Measurements from ENCODE around the gene PAPPA2.
A peak's percentile ranks its signal among the peaks of the same experiment; 100 is the strongest.

Gene PAPPA2

DNA sequence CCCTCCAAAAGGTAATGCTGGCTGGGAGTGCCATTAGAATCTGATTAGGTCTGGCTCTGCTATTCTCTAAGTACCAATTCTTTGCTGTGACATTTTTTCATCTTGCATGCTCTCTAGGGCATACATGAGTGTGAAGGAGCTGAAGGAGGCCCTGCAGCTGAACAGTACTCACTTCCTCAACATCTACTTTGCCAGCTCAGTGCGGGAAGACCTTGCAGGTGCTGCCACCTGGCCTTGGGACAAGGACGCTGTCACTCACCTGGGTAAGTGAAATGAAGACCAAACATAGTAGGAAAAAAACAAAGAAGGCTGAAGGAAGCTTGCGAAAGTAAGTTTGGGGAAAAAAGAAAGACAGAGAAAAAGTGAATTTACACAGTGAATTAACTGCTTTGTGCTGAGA, 207.9 kb downstream of the PAPPA2 start:
- no peak overlapping the region for H3K27ac ChIP-seq (ENCODE audit: extremely low read depth, low read depth, low read length)
- H3K9me3 ChIP-seq (ENCODE audit: control insufficient read depth, insufficient read depth, low read depth, low read length) = no peaks in the 10 kb centered on the region
- ChIA-PET CTCF (interaction anchor here (0.8 to 1.5 kb wide), 2 partner anchors 91 to 210 kb away, joined by 3 read pairs; no protein-coding TSS in a partner anchor), POLR2A (no interaction called here)
- H3K4me3 ChIP-seq (ENCODE audit: low read depth, low read length) = no peak overlapping the region
- H3K4me1 ChIP-seq (ENCODE audit: control insufficient read depth, insufficient read depth, low read length) = no peaks in the 10 kb centered on the region
- TF ChIP-seq ZNF623 (tag by site-specific recombination; IDR thresholded peaks at IDR 0.05) (no peak), ZNF548 (tag by site-specific recombination; IDR thresholded peaks at IDR 0.05) (no peak), ZNF747 (tag by site-specific recombination; IDR thresholded peaks at IDR 0.05) (no peak), GLI4 (tag by site-specific recombination; IDR thresholded peaks at IDR 0.05) (no peak), ZNF560 (tag by site-specific recombination; IDR thresholded peaks at IDR 0.05; ENCODE audit: borderline replicate concordance) (no peak), ZNF645 (tag by site-specific recombination; IDR thresholded peaks at IDR 0.05) (no peak), ZBTB21 (tag by site-specific recombination; IDR thresholded peaks at IDR 0.05) (no peak), ZNF138 (tag by site-specific recombination; IDR thresholded peaks at IDR 0.05; ENCODE audit: borderline replicate concordance) (no peak)
- no peaks in the 10 kb centered on the region for H3K36me3 ChIP-seq (ENCODE audit: control insufficient read depth in 2 of 2, insufficient read depth in 1 of 2, low read length in 2 of 2)

- POLR2A ChIA-PET = no interaction called here
- TF ChIP-seq ZNF324 (tag by site-specific recombination; IDR thresholded peaks at IDR 0.05) = no peak
- TF ChIP-seq ZNF560 (tag by site-specific recombination; IDR thresholded peaks at IDR 0.05; ENCODE audit: borderline replicate concordance) = 0 out of 2 replicates have a peak, but pooled peaks have one; percentile 22
- peak; percentile 64; the same call in 1 of the 2 replicates for TF ChIP-seq ZNF140 (tag by site-specific recombination; IDR thresholded peaks at IDR 0.05)
- TF ChIP-seq ZNF558 (tag by site-specific recombination; IDR thresholded peaks at IDR 0.05) = 0 out of 2 replicates have a peak, but pooled peaks have one; percentile 32
- peak; percentile 65 for TF ChIP-seq ZBTB11 (tag by site-specific recombination; conservative IDR thresholded peaks at IDR 0.05; ENCODE audit: low read depth)
- peak; percentile 77; the same call in 1 of the 2 replicates for TF ChIP-seq ZNF394 (tag by site-specific recombination; IDR thresholded peaks at IDR 0.05; ENCODE audit: borderline replicate concordance)
- peak; percentile 39 for TF ChIP-seq ZNF510 (tag by site-specific recombination; IDR thresholded peaks at IDR 0.05; ENCODE audit: insufficient replicate concordance)
- peak; percentile 40; the same call in 1 of the 2 replicates for TF ChIP-seq ZNF433 (tag by site-specific recombination; IDR thresholded peaks at IDR 0.05; ENCODE audit: low read depth)
- no peak for TF ChIP-seq CTCF (tag by site-specific recombination; IDR thresholded peaks at IDR 0.05)
- peak; percentile 53 for TF ChIP-seq ZBTB8A (tag by site-specific recombination; IDR thresholded peaks at IDR 0.05)
- peak; percentile 73 for TF ChIP-seq ZNF426 (tag by site-specific recombination; IDR thresholded peaks at IDR 0.05)
- TF ChIP-seq, protein P1, sequence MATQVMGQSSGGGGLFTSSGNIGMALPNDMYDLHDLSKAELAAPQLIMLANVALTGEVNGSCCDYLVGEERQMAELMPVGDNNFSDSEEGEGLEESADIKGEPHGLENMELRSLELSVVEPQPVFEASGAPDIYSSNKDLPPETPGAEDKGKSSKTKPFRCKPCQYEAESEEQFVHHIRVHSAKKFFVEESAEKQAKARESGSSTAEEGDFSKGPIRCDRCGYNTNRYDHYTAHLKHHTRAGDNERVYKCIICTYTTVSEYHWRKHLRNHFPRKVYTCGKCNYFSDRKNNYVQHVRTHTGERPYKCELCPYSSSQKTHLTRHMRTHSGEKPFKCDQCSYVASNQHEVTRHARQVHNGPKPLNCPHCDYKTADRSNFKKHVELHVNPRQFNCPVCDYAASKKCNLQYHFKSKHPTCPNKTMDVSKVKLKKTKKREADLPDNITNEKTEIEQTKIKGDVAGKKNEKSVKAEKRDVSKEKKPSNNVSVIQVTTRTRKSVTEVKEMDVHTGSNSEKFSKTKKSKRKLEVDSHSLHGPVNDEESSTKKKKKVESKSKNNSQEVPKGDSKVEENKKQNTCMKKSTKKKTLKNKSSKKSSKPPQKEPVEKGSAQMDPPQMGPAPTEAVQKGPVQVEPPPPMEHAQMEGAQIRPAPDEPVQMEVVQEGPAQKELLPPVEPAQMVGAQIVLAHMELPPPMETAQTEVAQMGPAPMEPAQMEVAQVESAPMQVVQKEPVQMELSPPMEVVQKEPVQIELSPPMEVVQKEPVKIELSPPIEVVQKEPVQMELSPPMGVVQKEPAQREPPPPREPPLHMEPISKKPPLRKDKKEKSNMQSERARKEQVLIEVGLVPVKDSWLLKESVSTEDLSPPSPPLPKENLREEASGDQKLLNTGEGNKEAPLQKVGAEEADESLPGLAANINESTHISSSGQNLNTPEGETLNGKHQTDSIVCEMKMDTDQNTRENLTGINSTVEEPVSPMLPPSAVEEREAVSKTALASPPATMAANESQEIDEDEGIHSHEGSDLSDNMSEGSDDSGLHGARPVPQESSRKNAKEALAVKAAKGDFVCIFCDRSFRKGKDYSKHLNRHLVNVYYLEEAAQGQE (tag by site-specific recombination; IDR thresholded peaks at IDR 0.05) = peak; percentile 27; the same call in 1 of the 2 replicates
- peak; percentile 44; the same call in 1 of the 2 replicates for TF ChIP-seq ZNF623 (tag by site-specific recombination; IDR thresholded peaks at IDR 0.05)
- TF ChIP-seq ZNF555 (tag by site-specific recombination; conservative IDR thresholded peaks at IDR 0.05) = peak; percentile 82
- TF ChIP-seq YY1 (tag by site-specific recombination; IDR thresholded peaks at IDR 0.05) = no peak
- no peak for TF ChIP-seq KLF10 (tag by site-specific recombination; IDR thresholded peaks at IDR 0.05)
These were observed 220.0 kb downstream of the PAPPA2 start for GRCh38 chr1:176682830-176683535.

More at GRCh38 chr1:176682830-176683535, 220.0 kb downstream of the PAPPA2 start:
- no peaks in the 10 kb centered on the region for H3K36me3 ChIP-seq (ENCODE audit: control insufficient read depth in 2 of 2, insufficient read depth in 1 of 2, low read length in 2 of 2)
- CTCF ChIA-PET = interaction anchor here (1.3 kb wide), 1 partner anchor 123 kb away, joined by 9 read pairs; no protein-coding TSS in a partner anchor
- no peaks in the 10 kb centered on the region for H3K9me3 ChIP-seq (ENCODE audit: control insufficient read depth, insufficient read depth, low read depth, low read length)
- H3K4me3 ChIP-seq (ENCODE audit: low read depth, low read length) = no peak overlapping the region
- no peaks in the 10 kb centered on the region for H3K4me1 ChIP-seq (ENCODE audit: control insufficient read depth, insufficient read depth, low read length)
- no peak overlapping the region for H3K27ac ChIP-seq (ENCODE audit: extremely low read depth, low read depth, low read length)
